SK-N-MC (cell line): ENCODE results near the gene AHCY.

ENCODE experiments used
- EZH2 ChIP-seq: fragments of 200-600 bp; sonication (generic); IDR thresholded peaks from one replicate; pipeline ENCODE4 v1.6.1; 2017; ENCODE audit warnings: antibody characterized with exemption
- POLR2AphosphoS5 ChIP-seq: IDR thresholded peaks from 2 replicates; pipeline ENCODE4 v1.6.1; 2012; ENCODE audit warnings: mild to moderate bottlenecking, low read depth, low read length, borderline replicate concordance

GRCh38 chr20:34232494-34233087 lies 70.6 kb downstream of the AHCY start:
- TF ChIP-seq EZH2 (no peak), POLR2AphosphoS5 (no peak)
